Smooth muscle cell of the pulmonary artery (primary cell): Measurements from ENCODE around the gene INPP1. TPM values are rescaled to one million over a fixed set of nuclear protein-coding genes. Genes with fewer than 3 reads are reported as not detected.

Source experiments
- total RNA-seq: library from RNA; depleted of rRNA; stranded (reverse); fragments of >200 nt; gene quantifications from 2 replicates; pipeline ENCODE4 v1.2.3, GENCODE V29; 2014

Gene INPP1, protein sequence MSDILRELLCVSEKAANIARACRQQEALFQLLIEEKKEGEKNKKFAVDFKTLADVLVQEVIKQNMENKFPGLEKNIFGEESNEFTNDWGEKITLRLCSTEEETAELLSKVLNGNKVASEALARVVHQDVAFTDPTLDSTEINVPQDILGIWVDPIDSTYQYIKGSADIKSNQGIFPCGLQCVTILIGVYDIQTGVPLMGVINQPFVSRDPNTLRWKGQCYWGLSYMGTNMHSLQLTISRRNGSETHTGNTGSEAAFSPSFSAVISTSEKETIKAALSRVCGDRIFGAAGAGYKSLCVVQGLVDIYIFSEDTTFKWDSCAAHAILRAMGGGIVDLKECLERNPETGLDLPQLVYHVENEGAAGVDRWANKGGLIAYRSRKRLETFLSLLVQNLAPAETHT
- total RNA-seq, result 7.2 and 8.0 TPM in 2 replicates

DNA sequence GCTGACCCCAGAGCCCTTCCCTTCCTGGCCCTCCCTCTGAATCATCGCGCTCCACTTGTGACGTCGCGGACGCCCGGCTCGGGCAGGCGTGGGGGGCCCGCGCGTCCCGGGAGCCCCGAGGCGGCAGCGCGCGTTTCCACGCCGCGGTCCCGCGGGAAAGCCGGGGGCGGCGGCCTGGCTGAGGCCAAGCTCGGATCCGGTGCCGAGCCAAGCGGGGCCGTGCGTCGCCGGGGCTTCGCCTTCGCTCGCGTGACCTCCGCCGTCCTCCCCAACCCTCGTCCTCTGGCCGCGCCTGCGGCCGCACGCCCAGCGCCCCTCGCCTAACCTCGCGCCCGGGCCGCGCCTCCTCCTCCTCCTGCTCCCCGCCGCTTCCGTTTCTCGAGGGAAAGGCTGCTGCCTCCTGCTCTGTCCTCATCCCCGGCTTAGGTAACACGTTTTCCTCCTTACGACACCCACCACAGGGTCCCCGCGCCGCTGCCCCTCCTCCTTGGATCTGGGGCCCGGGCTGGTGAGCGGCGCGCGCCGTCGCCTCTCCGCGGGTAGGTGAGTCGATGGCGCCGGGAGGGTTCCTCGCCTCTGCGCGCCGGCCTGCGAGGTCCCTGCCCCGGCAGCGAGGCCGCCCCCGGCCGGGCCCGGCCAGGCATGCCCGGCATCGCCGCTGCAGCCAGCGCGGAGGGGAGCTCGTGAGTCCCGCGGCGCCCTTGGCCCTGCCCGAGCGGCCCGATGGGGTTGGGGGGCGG, at the start of gene INPP1:
INPP1 (plus strand) TSS at position 54 of the 740 bp plus-strand sequence. CDS start 16,514 bp downstream, outside the sequence.

DNA sequence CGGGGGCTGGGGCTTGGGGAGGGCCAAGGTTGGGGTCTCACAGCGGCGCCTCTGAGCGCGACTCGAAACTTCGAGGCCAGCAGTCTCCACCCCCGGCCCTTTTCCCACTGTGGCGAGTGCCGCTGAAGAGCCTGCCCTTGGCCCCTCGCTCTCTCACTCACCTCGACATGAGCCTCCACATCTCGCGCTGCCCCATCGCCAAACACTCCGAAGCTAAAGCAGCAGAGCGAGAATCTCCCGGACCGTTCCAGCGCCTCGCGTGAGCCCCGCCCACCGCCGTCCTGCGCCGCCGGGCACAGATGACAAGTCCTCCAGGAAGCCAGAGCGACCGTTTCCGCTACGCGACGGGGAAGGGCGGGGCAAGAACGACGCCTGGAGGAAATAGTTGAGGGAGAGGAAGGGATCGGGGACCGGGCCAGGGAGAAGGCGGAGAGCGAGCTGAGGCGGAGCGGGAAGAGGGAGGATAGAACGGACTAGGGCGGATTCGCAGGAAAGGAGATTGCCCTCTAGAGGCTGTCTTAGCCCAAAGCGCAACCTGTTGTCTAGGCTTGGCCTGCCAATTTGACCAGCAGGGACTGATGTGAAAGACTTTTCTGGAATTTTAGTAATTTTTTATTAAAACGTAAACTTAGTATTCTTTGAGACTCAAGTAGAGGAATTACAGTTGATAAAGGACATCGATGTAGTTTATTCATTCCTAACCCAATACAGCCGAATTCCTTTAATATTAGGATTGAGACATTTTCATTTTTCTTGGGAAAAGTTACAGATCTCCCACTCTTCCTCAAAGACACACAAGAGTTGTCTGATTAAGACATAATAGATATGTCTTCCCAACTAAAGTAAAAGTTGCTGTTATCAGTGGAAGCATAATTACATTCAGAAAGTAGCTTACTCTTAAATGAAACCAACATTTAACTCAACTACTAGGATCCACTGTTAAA, 23.6 kb upstream of the INPP1 start, which contains the start of gene HIBCH:
HIBCH (minus strand) TSS at position 272 of the 944 bp plus-strand sequence; CDS start at position 196, 76 bp downstream.

DNA sequence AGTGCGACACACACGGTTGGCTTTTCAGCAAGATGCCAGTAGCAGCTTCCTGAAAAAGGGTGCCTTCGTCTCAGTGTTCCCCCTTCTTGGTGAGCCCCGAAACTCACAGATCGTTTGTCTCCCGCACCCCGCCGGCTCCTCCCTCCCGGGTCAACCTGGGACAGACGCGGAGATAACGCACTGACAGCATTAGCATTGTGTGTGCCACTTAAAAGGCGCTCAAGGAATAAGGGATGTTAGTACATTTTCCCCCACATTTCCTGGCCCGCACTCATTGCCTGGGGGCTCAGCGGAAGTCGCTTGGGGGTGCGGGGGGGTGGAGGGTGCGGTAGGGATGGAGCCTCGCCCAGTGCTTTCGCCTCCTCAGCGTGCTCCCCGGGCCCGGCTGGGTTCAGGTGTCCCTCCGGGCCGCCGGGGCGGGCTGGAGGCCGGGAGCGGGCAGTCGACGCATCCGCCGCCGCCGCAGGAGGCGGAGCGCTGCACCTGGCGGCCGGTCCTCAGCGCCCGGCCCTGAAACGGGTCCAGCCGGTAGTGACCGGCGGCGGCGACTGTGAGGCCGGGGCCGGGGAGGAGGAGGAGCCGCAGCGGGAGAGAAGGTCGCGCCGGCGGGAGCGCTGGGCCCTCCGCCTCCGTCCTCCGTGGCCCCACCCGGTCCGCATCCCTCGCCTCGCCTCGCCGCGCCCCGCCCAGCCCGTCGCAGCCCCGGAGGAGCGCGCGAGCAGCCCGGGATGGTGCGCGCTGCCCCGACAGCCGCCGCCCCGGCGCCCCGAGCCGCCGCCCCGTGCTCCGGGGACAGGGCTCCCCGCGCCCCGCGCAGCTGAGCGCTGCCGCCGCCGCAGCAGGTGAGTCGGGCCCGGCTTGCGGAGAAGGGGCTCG, 64.5 kb downstream of the INPP1 start, which contains the start of gene MFSD6:
MFSD6 (plus strand) TSS at position 694 of the 876 bp plus-strand sequence. CDS start 27,675 bp downstream, outside the sequence.

Other genes with a start within 250 kb of the INPP1 start
- gene HIBCH, start 23.8 kb upstream of the INPP1 start, total RNA-seq, result 15.8 and 17.5 TPM in 2 replicates
- gene MFSD6, start 64.8 kb downstream of the INPP1 start, total RNA-seq, result 4.6 and 12.9 TPM in 2 replicates
- gene NEMP2, start 191.1 kb downstream of the INPP1 start, total RNA-seq, result 2.1 and 3.7 TPM in 2 replicates